MM.1S (cell line): ENCODE measurements around the gene CHST2.

ENCODE experiments used
- EZH2 ChIP-seq: fragments of 300-600 bp; sonication (generic); optimal IDR thresholded peaks from 2 replicates; pipeline ENCODE3; 2017; ENCODE audit warnings: low read depth, mild to moderate bottlenecking, antibody characterized with exemption, low read length, mixed read lengths
- TF ChIP-seq, protein P1 (sequence below): fragments of 300-600 bp; sonication (generic); IDR thresholded peaks from 2 replicates; pipeline ENCODE4 v1.5.1; 2016; ENCODE audit warnings: antibody characterized with exemption, low read length, mixed read lengths

DNA sequence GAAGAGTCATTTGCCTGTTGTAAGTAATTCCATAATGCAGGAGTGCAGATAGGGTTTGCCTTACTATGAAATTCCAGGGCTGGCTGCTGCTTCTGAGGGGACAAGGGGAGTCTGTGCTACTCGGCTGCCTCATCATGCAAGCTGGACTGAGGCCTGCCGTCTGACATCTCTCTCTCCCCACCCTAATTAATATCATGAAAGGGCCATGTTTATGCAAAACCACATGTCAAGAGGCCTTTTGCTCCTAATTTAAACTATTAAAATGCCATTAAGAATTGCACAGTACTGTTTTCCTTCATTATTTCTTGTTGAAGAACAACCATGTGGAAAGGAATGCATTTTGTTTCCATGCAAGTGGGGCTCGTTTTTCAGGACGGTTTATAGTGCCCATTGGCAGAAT, 26.3 kb downstream of the CHST2 start:
- TF ChIP-seq, protein P1, sequence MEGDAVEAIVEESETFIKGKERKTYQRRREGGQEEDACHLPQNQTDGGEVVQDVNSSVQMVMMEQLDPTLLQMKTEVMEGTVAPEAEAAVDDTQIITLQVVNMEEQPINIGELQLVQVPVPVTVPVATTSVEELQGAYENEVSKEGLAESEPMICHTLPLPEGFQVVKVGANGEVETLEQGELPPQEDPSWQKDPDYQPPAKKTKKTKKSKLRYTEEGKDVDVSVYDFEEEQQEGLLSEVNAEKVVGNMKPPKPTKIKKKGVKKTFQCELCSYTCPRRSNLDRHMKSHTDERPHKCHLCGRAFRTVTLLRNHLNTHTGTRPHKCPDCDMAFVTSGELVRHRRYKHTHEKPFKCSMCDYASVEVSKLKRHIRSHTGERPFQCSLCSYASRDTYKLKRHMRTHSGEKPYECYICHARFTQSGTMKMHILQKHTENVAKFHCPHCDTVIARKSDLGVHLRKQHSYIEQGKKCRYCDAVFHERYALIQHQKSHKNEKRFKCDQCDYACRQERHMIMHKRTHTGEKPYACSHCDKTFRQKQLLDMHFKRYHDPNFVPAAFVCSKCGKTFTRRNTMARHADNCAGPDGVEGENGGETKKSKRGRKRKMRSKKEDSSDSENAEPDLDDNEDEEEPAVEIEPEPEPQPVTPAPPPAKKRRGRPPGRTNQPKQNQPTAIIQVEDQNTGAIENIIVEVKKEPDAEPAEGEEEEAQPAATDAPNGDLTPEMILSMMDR, result no peak
- TF ChIP-seq EZH2, result no peak
